Activated CD4-positive, alpha-beta T cell treated with anti-CD3 and anti-CD28 coated beads, Interleukin-2, Interleukin-4, amounts not matched to agents 100 ng/mL and 50 ng/mL, durations not matched to agents 16 hours and 8 hours (primary cell): Measurements from ENCODE around the gene DEF6.
"Not testable (repeated sequence)": the region's sequence is repeated elsewhere in the genome, so short reads cannot be mapped to it uniquely, and the experiment has no call there.

Experiments used
- DNase-seq: peaks from one replicate; pipeline ENCODE4 v3.0.0-alpha.2; 2020; ENCODE audit warnings: low spot score

The DEF6 gene

GRCh38 chr6:35282472-35282871 lies 15.1 kb upstream of the DEF6 start:
- DNase-seq = peak; percentile 22

- no peak for DNase-seq
Observed at GRCh38 chr6:35283361-35283760, 14.3 kb upstream of the DEF6 start.

GRCh38 chr6:35287671-35288396 lies 9.8 kb upstream of the DEF6 start:
- DNase-seq = no peak

- DNase-seq = no peak
Observed at GRCh38 chr6:35288834-35289233, 8.8 kb upstream of the DEF6 start.

GRCh38 chr6:35291491-35291890 lies 6.1 kb upstream of the DEF6 start:
- no peak for DNase-seq

- DNase-seq = no peak
Observed at GRCh38 chr6:35292494-35292893, 5.1 kb upstream of the DEF6 start.

GRCh38 chr6:35293681-35294080 lies 3.9 kb upstream of the DEF6 start:
- no peak for DNase-seq

- DNase-seq = peak; percentile 60
Observed at GRCh38 chr6:35294308-35294945, 3.2 kb upstream of the DEF6 start.

GRCh38 chr6:35295036-35295435 lies 2.6 kb upstream of the DEF6 start:
- no peak for DNase-seq

GRCh38 chr6:35295521-35296315 lies 1.9 kb upstream of the DEF6 start:
- DNase-seq = no peak

- no peak for DNase-seq
Observed at GRCh38 chr6:35296931-35297600, 552 bp upstream of the DEF6 start.

GRCh38 chr6:35298625-35299140 lies 1.1 kb downstream of the DEF6 start:
- DNase-seq = peak; percentile 28

GRCh38 chr6:35299674-35300073 lies 2.1 kb downstream of the DEF6 start:
- no peak for DNase-seq

- DNase-seq = peak; percentile 43
Observed at GRCh38 chr6:35300848-35301247, 3.2 kb downstream of the DEF6 start.

- DNase-seq = peak; percentile 91
Observed at GRCh38 chr6:35302604-35303241, 5.1 kb downstream of the DEF6 start.

GRCh38 chr6:35304299-35304698 lies 6.7 kb downstream of the DEF6 start:
- no peak for DNase-seq

GRCh38 chr6:35305117-35305516 lies 7.5 kb downstream of the DEF6 start:
- DNase-seq = peak; percentile 36

GRCh38 chr6:35307138-35307537 lies 9.5 kb downstream of the DEF6 start:
- DNase-seq = not testable (repeated sequence)

- DNase-seq = not testable (repeated sequence)
Observed at GRCh38 chr6:35308543-35308942, 10.9 kb downstream of the DEF6 start.

GRCh38 chr6:35309611-35310264 lies 12.1 kb downstream of the DEF6 start:
- no peak for DNase-seq

- no peak for DNase-seq
Observed at GRCh38 chr6:35310265-35310831, 12.7 kb downstream of the DEF6 start.
